ENCODE results near the gene PDCD1.

GRCh38 chr2:241858206-241859016 is at the start of gene PDCD1:
- no peak for TF ChIP-seq TBL1XR1 (IDR thresholded peaks at IDR 0.05; ENCODE audit: low read depth, low read length)
- TF ChIP-seq CTCF (IDR thresholded peaks at IDR 0.05 in 2 of 3, conservative IDR thresholded peaks at IDR 0.05 in 1 of 3; ENCODE audit: control insufficient read depth in 2 of 3, extremely low read depth in 1 of 3, insufficient read depth in 1 of 3, low read depth in 3 of 3, low read length in 3 of 3), result no peak
- no peak for TF ChIP-seq E2F4 (IDR thresholded peaks at IDR 0.05; ENCODE audit: low read depth, low read length)
